ENCODE results near the gene TTC9B.
"Not testable (repeated sequence)": the region's sequence is repeated elsewhere in the genome, so short reads cannot be mapped to it uniquely, and the experiment has no call there.

TTC9B gene

GRCh38 chr19:40214936-40215335 is 3.2 kb downstream of the TTC9B start:
- DNase-seq (ENCODE audit: low read depth), result no peak

GRCh38 chr19:40213882-40214570 is 4.2 kb downstream of the TTC9B start:
- DNase-seq (ENCODE audit: low read depth), result no peak

- DNase-seq (ENCODE audit: low read depth), result no peak
Observed at GRCh38 chr19:40213251-40213829, 4.8 kb downstream of the TTC9B start.

- no peak for DNase-seq (ENCODE audit: low read depth)
Observed at GRCh38 chr19:40210889-40211288, 7.3 kb downstream of the TTC9B start.

GRCh38 chr19:40208602-40209001 is 9.6 kb downstream of the TTC9B start:
- DNase-seq (ENCODE audit: low read depth), result no peak

- no peak for DNase-seq (ENCODE audit: low read depth)
Observed at GRCh38 chr19:40205760-40206159, 12.4 kb downstream of the TTC9B start.

GRCh38 chr19:40204381-40204780 is 13.8 kb downstream of the TTC9B start:
- no peak for DNase-seq (ENCODE audit: low read depth)

- DNase-seq (ENCODE audit: low read depth), result peak; percentile 61
Observed at GRCh38 chr19:40200341-40201099, 17.7 kb downstream of the TTC9B start.

- no peak for DNase-seq (ENCODE audit: low read depth)
Observed at GRCh38 chr19:40198272-40198990, 19.8 kb downstream of the TTC9B start.

- DNase-seq (ENCODE audit: low read depth), result peak; percentile 29
Observed at GRCh38 chr19:40193587-40193849, 24.7 kb downstream of the TTC9B start.

- no peak for DNase-seq (ENCODE audit: low read depth)
Observed at GRCh38 chr19:40192758-40193586, 25.2 kb downstream of the TTC9B start.

- DNase-seq (ENCODE audit: low read depth), result peak; percentile 21
Observed at GRCh38 chr19:40191836-40192646, 26.1 kb downstream of the TTC9B start.

- peak; percentile 57 for DNase-seq (ENCODE audit: low read depth)
Observed at GRCh38 chr19:40190891-40191835, 27.0 kb downstream of the TTC9B start, which contains the start of gene MAP3K10. Gene MAP3K10, plus strand, starts transcription at chr19:40191426. Its CDS starts 606 bp downstream, at chr19:40192032.

GRCh38 chr19:40184273-40184672 is 33.9 kb downstream of the TTC9B start:
- DNase-seq (ENCODE audit: low read depth), result no peak

- DNase-seq (ENCODE audit: low read depth), result no peak
Observed at GRCh38 chr19:40178756-40179155, 39.4 kb downstream of the TTC9B start.

GRCh38 chr19:40177286-40178070 is 40.7 kb downstream of the TTC9B start:
- no peak for DNase-seq (ENCODE audit: low read depth)

GRCh38 chr19:40175820-40176219 is 42.4 kb downstream of the TTC9B start:
- DNase-seq (ENCODE audit: low read depth), result no peak

GRCh38 chr19:40174092-40174491 is 44.1 kb downstream of the TTC9B start:
- DNase-seq (ENCODE audit: low read depth), result no peak

GRCh38 chr19:40171293-40171692 is 46.9 kb downstream of the TTC9B start:
- not testable (repeated sequence) for DNase-seq (ENCODE audit: low read depth)
